Stimulated activated CD4-positive, alpha-beta T cell treated with anti-CD3 and anti-CD28 coated beads, Interleukin-1b, Interleukin-23, amount 100 ng/mL, for 48 hours (primary cell): ENCODE results near the gene GGNBP2.

Experiments
- DNase-seq: peaks from one replicate; pipeline ENCODE4 v3.0.0-alpha.2; 2020

GGNBP2 gene

GRCh38 chr17:36515837-36516236, 28.9 kb upstream of the GGNBP2 start:
- no peak for DNase-seq

- DNase-seq = no peak
Observed at GRCh38 chr17:36523113-36523512, 21.6 kb upstream of the GGNBP2 start.

GRCh38 chr17:36524428-36524876, 20.3 kb upstream of the GGNBP2 start:
- DNase-seq = peak; percentile 24

- DNase-seq = no peak
Observed at GRCh38 chr17:36525113-36525512, 19.6 kb upstream of the GGNBP2 start.

GRCh38 chr17:36525888-36526287, 18.8 kb upstream of the GGNBP2 start:
- no peak for DNase-seq

- no peak for DNase-seq
Observed at GRCh38 chr17:36527621-36528250, 17.0 kb upstream of the GGNBP2 start.

GRCh38 chr17:36529121-36529520, 15.6 kb upstream of the GGNBP2 start:
- no peak for DNase-seq

GRCh38 chr17:36532435-36532975, 12.2 kb upstream of the GGNBP2 start:
- DNase-seq = no peak

- peak; percentile 48 for DNase-seq
Observed at GRCh38 chr17:36533935-36534839, 10.5 kb upstream of the GGNBP2 start.

- DNase-seq = peak; percentile 89
Observed at GRCh38 chr17:36534840-36535668, 9.7 kb upstream of the GGNBP2 start, which contains the start of the genes MYO19 and PIGW. Gene MYO19 (minus strand): TSS chr17:36534868. CDS start chr17:36532538, 2,330 bp downstream. Gene PIGW (plus strand): TSS chr17:36534987. CDS start chr17:36537102, 2,115 bp downstream.

- DNase-seq = no peak
Observed at GRCh38 chr17:36535669-36536081, 9.0 kb upstream of the GGNBP2 start.

- no peak for DNase-seq
Observed at GRCh38 chr17:36540696-36541095, 4.0 kb upstream of the GGNBP2 start.

GRCh38 chr17:36542755-36543154, 2.0 kb upstream of the GGNBP2 start:
- DNase-seq = no peak

GRCh38 chr17:36544044-36544306, 744 bp upstream of the GGNBP2 start:
- DNase-seq = no peak

GRCh38 chr17:36545077-36545464, 352 bp downstream of the GGNBP2 start:
- DNase-seq = no peak

- peak; percentile 98 for DNase-seq
Observed at GRCh38 chr17:36545465-36546417, 1.0 kb downstream of the GGNBP2 start.

GRCh38 chr17:36546418-36547093, 1.8 kb downstream of the GGNBP2 start:
- DNase-seq = no peak

- no peak for DNase-seq
Observed at GRCh38 chr17:36547776-36548175, 3.1 kb downstream of the GGNBP2 start.

- no peak for DNase-seq
Observed at GRCh38 chr17:36550491-36551417, 6.0 kb downstream of the GGNBP2 start.

- DNase-seq = no peak
Observed at GRCh38 chr17:36553459-36553858, 8.7 kb downstream of the GGNBP2 start.
